GM06990 (cell line): Measurements from ENCODE around the gene SULT2B1.

Experiments used
- DNase-seq: peaks from one replicate; pipeline ENCODE4 v3.0.0-alpha.2; 2011; ENCODE audit not compliant: insufficient read length; ENCODE audit errors: extremely low read depth
- H3K27me3 ChIP-seq: replicated peaks from 2 replicates; pipeline ENCODE4 v1.6.0; 2011; ENCODE audit warnings: low read length; ENCODE audit not compliant: control insufficient read depth, insufficient read depth
- H3K36me3 ChIP-seq: 2 replicates; pipeline ENCODE4 v1.5.1; 2011; ENCODE audit warnings: low read length; ENCODE audit not compliant: control insufficient read depth, insufficient read depth
- H3K4me3 ChIP-seq: replicated peaks from 2 replicates; pipeline ENCODE4 v1.5.1; 2011; ENCODE audit warnings: low read depth, mild to moderate bottlenecking, control low read depth, low read length
- CTCF ChIP-seq: IDR thresholded peaks from 2 replicates; pipeline ENCODE4 v1.5.1; 2011; ENCODE audit warnings: low read length, control low read depth, mild to moderate bottlenecking, inconsistent platforms; ENCODE audit not compliant: insufficient read depth, poor library complexity, severe bottlenecking

The SULT2B1 gene

GRCh38 chr19:48558018-48558684 is 6.2 kb downstream of the SULT2B1 start:
- Histone ChIP-seq H3K27me3 (no peaks in the 10 kb centered on the region), H3K4me3 (no peak overlapping the region), H3K36me3 (no peaks in the 10 kb centered on the region)
- TF ChIP-seq CTCF, result no peak
- no peak for DNase-seq

- no peak for TF ChIP-seq CTCF
- H3K4me3 ChIP-seq, result no peak overlapping the region
- no peak for DNase-seq
- H3K27me3 ChIP-seq, result no peaks in the 10 kb centered on the region
- H3K36me3 ChIP-seq, result no peaks in the 10 kb centered on the region
Measured at GRCh38 chr19:48560095-48560530, 8.1 kb downstream of the SULT2B1 start.

- no peaks in the 10 kb centered on the region for H3K27me3 ChIP-seq
- no peak overlapping the region for H3K4me3 ChIP-seq
- TF ChIP-seq CTCF, result no peak
- H3K36me3 ChIP-seq, result no peaks in the 10 kb centered on the region
- DNase-seq, result no peak
Measured at GRCh38 chr19:48561412-48561811, 9.4 kb downstream of the SULT2B1 start.

- TF ChIP-seq CTCF, result no peak
- Histone ChIP-seq H3K4me3 (no peak overlapping the region), H3K27me3 (peaks cover 3% of the 10 kb centered on the region; the same call in 1 of the 2 replicates), H3K36me3 (no peaks in the 10 kb centered on the region)
- no peak for DNase-seq
Measured at GRCh38 chr19:48565090-48565489, 13.1 kb downstream of the SULT2B1 start.

GRCh38 chr19:48568345-48568886 is 16.4 kb downstream of the SULT2B1 start:
- no peak for DNase-seq
- no peak for TF ChIP-seq CTCF

More at GRCh38 chr19:48568345-48568886, 16.4 kb downstream of the SULT2B1 start:
- Histone ChIP-seq H3K4me3 (no peak overlapping the region), H3K27me3 (peaks cover 3% of the 10 kb centered on the region; the same call in 1 of the 2 replicates), H3K36me3 (no peaks in the 10 kb centered on the region)
